ENCODE results near the gene KARS1.

DNA sequence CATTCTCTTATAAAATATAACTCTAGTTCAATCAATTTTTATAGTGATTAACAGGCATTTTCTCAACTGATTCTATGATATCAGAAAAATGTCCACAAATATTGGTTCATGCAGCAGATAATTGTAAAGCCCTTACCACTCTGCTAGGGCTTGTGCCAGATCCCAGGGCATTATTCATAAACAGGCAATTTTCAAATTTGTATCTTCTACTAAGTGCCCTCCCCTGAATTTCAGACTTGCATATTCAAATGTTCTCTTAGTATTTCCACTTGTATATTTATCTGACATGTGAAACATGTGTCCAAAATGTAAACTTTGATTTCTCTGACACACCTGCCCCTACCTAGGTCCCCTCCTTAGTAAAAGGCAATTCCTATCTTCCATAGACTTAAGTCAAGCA lies 20.0 kb upstream of the KARS1 start:
- TF ChIP-seq, protein P1, sequence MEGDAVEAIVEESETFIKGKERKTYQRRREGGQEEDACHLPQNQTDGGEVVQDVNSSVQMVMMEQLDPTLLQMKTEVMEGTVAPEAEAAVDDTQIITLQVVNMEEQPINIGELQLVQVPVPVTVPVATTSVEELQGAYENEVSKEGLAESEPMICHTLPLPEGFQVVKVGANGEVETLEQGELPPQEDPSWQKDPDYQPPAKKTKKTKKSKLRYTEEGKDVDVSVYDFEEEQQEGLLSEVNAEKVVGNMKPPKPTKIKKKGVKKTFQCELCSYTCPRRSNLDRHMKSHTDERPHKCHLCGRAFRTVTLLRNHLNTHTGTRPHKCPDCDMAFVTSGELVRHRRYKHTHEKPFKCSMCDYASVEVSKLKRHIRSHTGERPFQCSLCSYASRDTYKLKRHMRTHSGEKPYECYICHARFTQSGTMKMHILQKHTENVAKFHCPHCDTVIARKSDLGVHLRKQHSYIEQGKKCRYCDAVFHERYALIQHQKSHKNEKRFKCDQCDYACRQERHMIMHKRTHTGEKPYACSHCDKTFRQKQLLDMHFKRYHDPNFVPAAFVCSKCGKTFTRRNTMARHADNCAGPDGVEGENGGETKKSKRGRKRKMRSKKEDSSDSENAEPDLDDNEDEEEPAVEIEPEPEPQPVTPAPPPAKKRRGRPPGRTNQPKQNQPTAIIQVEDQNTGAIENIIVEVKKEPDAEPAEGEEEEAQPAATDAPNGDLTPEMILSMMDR (IDR thresholded peaks at IDR 0.05), result no peak
- no peak for TF ChIP-seq POLR2A (IDR thresholded peaks at IDR 0.05)
